Breast epithelium (tissue), 3 donors: ENCODE measurements around the gene ACAP2.

Experiments
- POLR2A ChIP-seq: fragments of 450-650 bp; IDR thresholded peaks from one replicate; pipeline ENCODE4 v1.6.1; 2016; ENCODE audit warnings: antibody characterized with exemption, mild to moderate bottlenecking, moderate library complexity
- TF ChIP-seq, protein P1 (sequence below), 3 donors: fragments of 450-650 bp; IDR thresholded peaks; one replicate each; pipeline ENCODE4 v1.5.1; 2016 to 2017; ENCODE audit warnings: antibody characterized with exemption in 3 of 3, mild to moderate bottlenecking in 3 of 3, moderate library complexity in 3 of 3

DNA sequence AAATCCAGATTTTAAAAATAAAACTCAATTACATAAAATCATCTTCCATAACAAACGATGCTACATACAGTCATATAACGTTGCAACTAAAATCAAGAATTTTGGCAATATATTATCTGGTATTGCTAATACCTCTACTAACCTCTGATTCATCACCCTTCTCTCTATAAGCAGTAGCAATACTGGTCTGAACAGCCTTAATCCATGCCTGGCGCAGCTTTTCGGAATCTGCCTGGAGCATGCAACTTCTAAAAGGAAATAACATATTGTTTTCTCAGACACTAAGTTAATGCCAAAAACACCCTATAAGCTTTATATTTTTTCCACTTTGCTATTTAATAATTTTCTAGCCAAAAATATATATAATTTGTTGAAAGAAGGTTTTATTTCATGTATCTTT, 136.5 kb downstream of the ACAP2 start:
- TF ChIP-seq, protein P1, sequence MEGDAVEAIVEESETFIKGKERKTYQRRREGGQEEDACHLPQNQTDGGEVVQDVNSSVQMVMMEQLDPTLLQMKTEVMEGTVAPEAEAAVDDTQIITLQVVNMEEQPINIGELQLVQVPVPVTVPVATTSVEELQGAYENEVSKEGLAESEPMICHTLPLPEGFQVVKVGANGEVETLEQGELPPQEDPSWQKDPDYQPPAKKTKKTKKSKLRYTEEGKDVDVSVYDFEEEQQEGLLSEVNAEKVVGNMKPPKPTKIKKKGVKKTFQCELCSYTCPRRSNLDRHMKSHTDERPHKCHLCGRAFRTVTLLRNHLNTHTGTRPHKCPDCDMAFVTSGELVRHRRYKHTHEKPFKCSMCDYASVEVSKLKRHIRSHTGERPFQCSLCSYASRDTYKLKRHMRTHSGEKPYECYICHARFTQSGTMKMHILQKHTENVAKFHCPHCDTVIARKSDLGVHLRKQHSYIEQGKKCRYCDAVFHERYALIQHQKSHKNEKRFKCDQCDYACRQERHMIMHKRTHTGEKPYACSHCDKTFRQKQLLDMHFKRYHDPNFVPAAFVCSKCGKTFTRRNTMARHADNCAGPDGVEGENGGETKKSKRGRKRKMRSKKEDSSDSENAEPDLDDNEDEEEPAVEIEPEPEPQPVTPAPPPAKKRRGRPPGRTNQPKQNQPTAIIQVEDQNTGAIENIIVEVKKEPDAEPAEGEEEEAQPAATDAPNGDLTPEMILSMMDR (IDR thresholded peaks at IDR 0.05), result no peak
- no peak for TF ChIP-seq POLR2A
